Stimulated activated CD4-positive, alpha-beta T cell treated with anti-CD3 and anti-CD28 coated beads, Interleukin-4, amount 100 ng/mL, for 24 hours (primary cell): Measurements from ENCODE around the gene PDGFB.

Experiments
- DNase-seq: peaks from one replicate; pipeline ENCODE4 v3.0.0-alpha.2; 2020

Gene PDGFB

GRCh38 chr22:39253435-39254070 lies 8.8 kb upstream of the PDGFB start:
- DNase-seq, result peak; percentile 42

- no peak for DNase-seq
Measured at GRCh38 chr22:39252461-39253434, 8.0 kb upstream of the PDGFB start.

- no peak for DNase-seq
Measured at GRCh38 chr22:39251762-39252460, 7.1 kb upstream of the PDGFB start.

GRCh38 chr22:39250838-39251237 lies 6.1 kb upstream of the PDGFB start:
- no peak for DNase-seq

GRCh38 chr22:39250131-39250530 lies 5.3 kb upstream of the PDGFB start:
- no peak for DNase-seq

GRCh38 chr22:39249086-39249704 lies 4.4 kb upstream of the PDGFB start:
- DNase-seq, result no peak

GRCh38 chr22:39248254-39248653 lies 3.5 kb upstream of the PDGFB start:
- DNase-seq, result no peak

- no peak for DNase-seq
Measured at GRCh38 chr22:39247361-39247760, 2.6 kb upstream of the PDGFB start.

- no peak for DNase-seq
Measured at GRCh38 chr22:39246690-39247332, 2.0 kb upstream of the PDGFB start.

- DNase-seq, result no peak
Measured at GRCh38 chr22:39246217-39246616, 1.4 kb upstream of the PDGFB start.

GRCh38 chr22:39245130-39246039 lies 603 bp upstream of the PDGFB start:
- no peak for DNase-seq

GRCh38 chr22:39244136-39244495 lies 666 bp downstream of the PDGFB start:
- no peak for DNase-seq

GRCh38 chr22:39243439-39244135 lies 1.2 kb downstream of the PDGFB start:
- DNase-seq, result no peak

- peak; percentile 34 for DNase-seq
Measured at GRCh38 chr22:39242595-39243438, 2.0 kb downstream of the PDGFB start.

GRCh38 chr22:39241794-39242594 lies 2.8 kb downstream of the PDGFB start:
- DNase-seq, result peak; percentile 30

- peak; percentile 53 for DNase-seq
Measured at GRCh38 chr22:39240831-39241793, 3.7 kb downstream of the PDGFB start.

- no peak for DNase-seq
Measured at GRCh38 chr22:39239561-39240423, 5.0 kb downstream of the PDGFB start.
